Gastrocnemius medialis (tissue), 4 donors: ENCODE results near the gene SLC2A4RG.

Experiments
- POLR2A ChIP-seq, 2 donors: fragments of 450-650 bp; IDR thresholded peaks; one replicate each; pipeline ENCODE4 v1.6.1; 2017; ENCODE audit warnings: antibody characterized with exemption in 2 of 2, mild to moderate bottlenecking in 2 of 2, moderate library complexity in 2 of 2
- TF ChIP-seq, protein P1 (sequence below), 5 experiments: fragments of 450-650 bp in 3 of 5; fragments of 200-600 bp in 2 of 5; sonication (generic) in 2 of 5; IDR thresholded peaks in 4 of 5; conservative IDR thresholded peaks in 1 of 5; 1 replicate in 4 of 5; 2 replicates in 1 of 5; pipeline ENCODE4 v1.5.1; 2016 to 2019; ENCODE audit warnings: antibody characterized with exemption in 5 of 5, mild to moderate bottlenecking in 3 of 5, moderate library complexity in 3 of 5

DNA sequence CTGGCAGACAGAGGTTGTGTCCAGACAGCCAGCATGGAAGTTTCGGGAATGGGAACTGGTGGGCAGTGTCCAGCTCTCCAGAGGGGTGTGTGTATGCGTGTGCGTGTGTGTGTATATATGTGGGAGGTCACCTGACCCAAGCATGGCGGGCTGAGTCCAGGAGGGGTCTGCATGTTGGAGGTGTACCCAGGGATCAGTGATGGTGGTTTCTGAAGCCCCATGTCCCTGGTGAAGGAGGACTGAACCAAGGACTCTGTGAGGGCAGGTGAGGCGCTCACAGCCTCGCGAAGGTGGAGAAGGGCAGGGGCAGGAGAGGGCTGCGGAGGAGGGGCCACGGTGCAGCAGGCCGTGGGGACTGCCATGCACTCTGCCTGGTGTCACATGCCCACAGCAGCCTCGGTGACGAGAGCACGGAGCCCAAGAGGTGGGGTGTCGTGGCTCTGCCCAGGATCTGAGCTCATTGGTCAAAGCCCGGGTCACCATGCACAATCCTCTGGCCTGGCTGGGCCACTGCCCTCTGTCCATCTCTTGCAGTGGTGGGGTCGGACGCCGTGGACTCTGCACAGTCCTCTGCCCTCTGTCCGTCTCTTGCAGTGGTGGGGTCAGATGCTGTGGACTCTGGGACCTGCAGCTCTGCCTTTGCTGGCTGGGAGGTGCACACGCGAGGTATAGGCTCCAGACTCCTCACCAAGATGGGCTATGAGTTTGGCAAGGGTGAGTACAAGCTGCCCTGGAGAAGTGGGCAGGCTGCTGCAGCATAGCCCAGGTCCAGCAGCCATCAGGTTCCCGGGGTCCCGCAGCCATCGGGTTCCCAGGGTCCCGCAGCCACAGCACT, 5.2 kb upstream of the SLC2A4RG start:
- no peak for TF ChIP-seq POLR2A (IDR thresholded peaks at IDR 0.05)
- TF ChIP-seq, protein P1, sequence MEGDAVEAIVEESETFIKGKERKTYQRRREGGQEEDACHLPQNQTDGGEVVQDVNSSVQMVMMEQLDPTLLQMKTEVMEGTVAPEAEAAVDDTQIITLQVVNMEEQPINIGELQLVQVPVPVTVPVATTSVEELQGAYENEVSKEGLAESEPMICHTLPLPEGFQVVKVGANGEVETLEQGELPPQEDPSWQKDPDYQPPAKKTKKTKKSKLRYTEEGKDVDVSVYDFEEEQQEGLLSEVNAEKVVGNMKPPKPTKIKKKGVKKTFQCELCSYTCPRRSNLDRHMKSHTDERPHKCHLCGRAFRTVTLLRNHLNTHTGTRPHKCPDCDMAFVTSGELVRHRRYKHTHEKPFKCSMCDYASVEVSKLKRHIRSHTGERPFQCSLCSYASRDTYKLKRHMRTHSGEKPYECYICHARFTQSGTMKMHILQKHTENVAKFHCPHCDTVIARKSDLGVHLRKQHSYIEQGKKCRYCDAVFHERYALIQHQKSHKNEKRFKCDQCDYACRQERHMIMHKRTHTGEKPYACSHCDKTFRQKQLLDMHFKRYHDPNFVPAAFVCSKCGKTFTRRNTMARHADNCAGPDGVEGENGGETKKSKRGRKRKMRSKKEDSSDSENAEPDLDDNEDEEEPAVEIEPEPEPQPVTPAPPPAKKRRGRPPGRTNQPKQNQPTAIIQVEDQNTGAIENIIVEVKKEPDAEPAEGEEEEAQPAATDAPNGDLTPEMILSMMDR (IDR thresholded peaks at IDR 0.05 in 4 of 5, conservative IDR thresholded peaks at IDR 0.05 in 1 of 5) = no peak
